ENCODE results near the gene CCT6B.
"Not testable (repeated sequence)": the region's sequence is repeated elsewhere in the genome, so short reads cannot be mapped to it uniquely, and the experiment has no call there.

The CCT6B gene

GRCh38 chr17:34980353-34980680, 19.1 kb upstream of the CCT6B start, which contains the start of gene LIG3:
Gene LIG3 (plus strand): TSS chr17:34980512. CDS start chr17:34983006, 2,494 bp downstream.
- peak; percentile 92 for DNase-seq

GRCh38 chr17:34979650-34980352, 18.5 kb upstream of the CCT6B start:
- no peak for DNase-seq

GRCh38 chr17:34979153-34979552, 17.9 kb upstream of the CCT6B start:
- DNase-seq = no peak

- no peak for DNase-seq
Measured at GRCh38 chr17:34974794-34975785, 13.8 kb upstream of the CCT6B start.

GRCh38 chr17:34974179-34974578, 12.9 kb upstream of the CCT6B start:
- DNase-seq = no peak

GRCh38 chr17:34958438-34958837, 2.8 kb downstream of the CCT6B start:
- DNase-seq = no peak

- not testable (repeated sequence) for DNase-seq
Measured at GRCh38 chr17:34950780-34951179, 10.5 kb downstream of the CCT6B start.

GRCh38 chr17:34930283-34930682, 31.0 kb downstream of the CCT6B start:
- DNase-seq = no peak

GRCh38 chr17:34926661-34927060, 34.6 kb downstream of the CCT6B start:
- no peak for DNase-seq

GRCh38 chr17:34920676-34921075, 40.6 kb downstream of the CCT6B start:
- no peak for DNase-seq

GRCh38 chr17:34917381-34917780, 43.9 kb downstream of the CCT6B start:
- DNase-seq = no peak

- no peak for DNase-seq
Measured at GRCh38 chr17:34916120-34916519, 45.1 kb downstream of the CCT6B start.

- DNase-seq = no peak
Measured at GRCh38 chr17:34913001-34913400, 48.3 kb downstream of the CCT6B start.

GRCh38 chr17:34909040-34909439, 52.2 kb downstream of the CCT6B start:
- DNase-seq = no peak

- no peak for DNase-seq
Measured at GRCh38 chr17:34902831-34903547, 58.3 kb downstream of the CCT6B start.

GRCh38 chr17:34899643-34900291, 61.5 kb downstream of the CCT6B start:
- no peak for DNase-seq

- DNase-seq = no peak
Measured at GRCh38 chr17:34895383-34895782, 65.9 kb downstream of the CCT6B start.

- no peak for DNase-seq
Measured at GRCh38 chr17:34894964-34895363, 66.3 kb downstream of the CCT6B start.

GRCh38 chr17:34892461-34893249, 68.6 kb downstream of the CCT6B start:
- no peak for DNase-seq

- DNase-seq = no peak
Measured at GRCh38 chr17:34886831-34887230, 74.4 kb downstream of the CCT6B start.

GRCh38 chr17:34885076-34885475, 76.2 kb downstream of the CCT6B start:
- DNase-seq = no peak

- no peak for DNase-seq
Measured at GRCh38 chr17:34884597-34884996, 76.7 kb downstream of the CCT6B start.
